Body of pancreas (tissue), 4 donors: ENCODE results near the gene DDR1. TPM values are rescaled to one million over a fixed set of nuclear protein-coding genes. Genes with fewer than 3 reads are reported as not detected.
A peak's percentile ranks its signal among the peaks of the same experiment; 100 is the strongest.

Experiments used
- ATAC-seq: fragments of 150-250 bp; one replicate; pipeline ENCODE4 v1.9.1; 2016
- DNase-seq, 4 donors: peaks; one replicate each; pipeline ENCODE4 v3.0.0-alpha.2; 2019
- H3K27ac ChIP-seq, 4 donors: fragments of 200-600 bp; sonication (generic); 1 replicate in 3 of 4; 2 replicates in 1 of 4; pipeline versions ENCODE4 v1.5.1 to v1.6.1; 2016 to 2019; ENCODE audit warnings: mild to moderate bottlenecking in 1 of 4, mixed read lengths in 1 of 4, moderate library complexity in 1 of 4
- H3K27me3 ChIP-seq, 2 donors: fragments of 200-600 bp; sonication (generic); one replicate each; pipeline ENCODE4 v1.6.0; 2016; ENCODE audit warnings: mild to moderate bottlenecking in 1 of 2
- H3K36me3 ChIP-seq, 2 donors: fragments of 200-600 bp; sonication (generic); replicated peaks in 1 of 2; 2 replicates each; pipeline ENCODE4 v1.5.1; 2016; ENCODE audit warnings: low read depth in 2 of 2; ENCODE audit not compliant: insufficient read depth in 1 of 2
- H3K4me1 ChIP-seq: fragments of 200-600 bp; sonication (generic); one replicate; pipeline ENCODE4 v1.6.0; 2016
- H3K4me3 ChIP-seq, 2 donors: fragments of 200-600 bp; sonication (generic); 1 replicate in 1 of 2; 2 replicates in 1 of 2; pipeline ENCODE4 v1.5.1; 2016 to 2019
- H3K9me3 ChIP-seq, 3 donors: fragments of 200-600 bp; sonication (generic); 1 replicate in 2 of 3; 2 replicates in 1 of 3; pipeline ENCODE4 v1.5.1; 2016
- POLR2A ChIP-seq, 3 donors: fragments of 450-650 bp; IDR thresholded peaks; one replicate each; pipeline ENCODE4 v1.6.1; 2016; ENCODE audit warnings: antibody characterized with exemption in 3 of 3, mild to moderate bottlenecking in 2 of 3
- WGBS, 2 donors: methylation state at CpG; one replicate each; pipeline ENCODE4 v1.1.5; 2017; 5-methylcytosine and 5-hydroxymethylcytosine counted together
- intact Hi-C: fragments of 100-400 bp; cut with DNase I; formaldehyde crosslinking; loops from one replicate; pipeline ENCODE4 v1.15.1; 2023
- total RNA-seq, 2 donors: library from RNA; depleted of rRNA; stranded (reverse); fragments of >200 nt; gene quantifications; one replicate each; pipeline ENCODE4 v1.1.0, GENCODE V29; 2016
- TF ChIP-seq, protein P1 (sequence below), 7 experiments: fragments of 450-650 bp in 4 of 7; fragments of 200-600 bp in 3 of 7; sonication (generic) in 3 of 7; IDR thresholded peaks; one replicate each; pipeline ENCODE4 v1.5.1; 2016 to 2019; ENCODE audit warnings: antibody characterized with exemption in 7 of 7

DDR1 gene
- total RNA-seq, 2 donors from 2014 or later: 90.3 to 97.3 TPM

DNA sequence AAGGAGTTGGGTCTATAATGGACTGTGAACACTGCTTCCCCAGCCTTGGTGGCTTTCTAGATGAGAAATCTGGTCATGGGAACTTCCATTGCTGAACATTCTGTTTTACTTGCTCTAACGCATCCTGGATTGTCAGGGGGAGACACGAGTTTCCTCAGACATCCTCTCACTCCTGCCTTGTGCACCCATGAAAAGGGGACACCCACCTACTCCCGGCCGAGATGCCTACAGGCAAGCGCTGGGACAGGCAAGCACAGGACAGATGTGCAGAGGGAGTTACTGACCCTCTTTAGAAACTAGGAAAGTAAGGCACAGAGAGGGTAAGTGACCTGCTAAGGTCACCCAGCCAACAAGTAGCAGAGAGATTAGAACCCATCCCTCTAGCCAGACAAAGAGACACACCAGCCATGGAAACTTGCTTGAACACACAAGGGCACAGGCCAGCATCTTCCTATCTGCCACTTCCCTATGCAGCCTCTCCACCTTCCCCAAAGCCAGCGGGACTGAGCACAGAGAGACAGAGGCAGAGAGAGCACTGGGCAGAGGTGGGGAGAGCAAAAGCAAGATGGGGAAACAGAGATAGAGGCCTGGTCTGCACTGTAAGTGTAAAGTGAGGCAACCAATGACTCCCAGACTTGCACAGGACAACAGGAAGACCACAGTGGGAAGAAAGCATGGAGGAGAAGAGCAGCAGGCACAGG is 48.5 kb downstream of the DDR1 start:
- H3K4me3 ChIP-seq: no peak overlapping the region
- no peaks in the 10 kb centered on the region for H3K9me3 ChIP-seq
- intact Hi-C loops: no loop called here
- WGBS, 2 donors: 68 to 76% methylated on average over 6 of the region's 6 CpGs
- TF ChIP-seq POLR2A (IDR thresholded peaks at IDR 0.05): no peak
- TF ChIP-seq, protein P1, sequence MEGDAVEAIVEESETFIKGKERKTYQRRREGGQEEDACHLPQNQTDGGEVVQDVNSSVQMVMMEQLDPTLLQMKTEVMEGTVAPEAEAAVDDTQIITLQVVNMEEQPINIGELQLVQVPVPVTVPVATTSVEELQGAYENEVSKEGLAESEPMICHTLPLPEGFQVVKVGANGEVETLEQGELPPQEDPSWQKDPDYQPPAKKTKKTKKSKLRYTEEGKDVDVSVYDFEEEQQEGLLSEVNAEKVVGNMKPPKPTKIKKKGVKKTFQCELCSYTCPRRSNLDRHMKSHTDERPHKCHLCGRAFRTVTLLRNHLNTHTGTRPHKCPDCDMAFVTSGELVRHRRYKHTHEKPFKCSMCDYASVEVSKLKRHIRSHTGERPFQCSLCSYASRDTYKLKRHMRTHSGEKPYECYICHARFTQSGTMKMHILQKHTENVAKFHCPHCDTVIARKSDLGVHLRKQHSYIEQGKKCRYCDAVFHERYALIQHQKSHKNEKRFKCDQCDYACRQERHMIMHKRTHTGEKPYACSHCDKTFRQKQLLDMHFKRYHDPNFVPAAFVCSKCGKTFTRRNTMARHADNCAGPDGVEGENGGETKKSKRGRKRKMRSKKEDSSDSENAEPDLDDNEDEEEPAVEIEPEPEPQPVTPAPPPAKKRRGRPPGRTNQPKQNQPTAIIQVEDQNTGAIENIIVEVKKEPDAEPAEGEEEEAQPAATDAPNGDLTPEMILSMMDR (IDR thresholded peaks at IDR 0.05): no peak
- no peaks in the 10 kb centered on the region for H3K36me3 ChIP-seq
- DNase-seq (no peak), ATAC-seq (no peak)
- peak overlapping the region in 3 of 4 donors; percentile 37 to 78 (median 75) for H3K27ac ChIP-seq
- H3K27me3 ChIP-seq: no peaks in the 10 kb centered on the region
- H3K4me1 ChIP-seq: peaks cover 24% of the 10 kb centered on the region

DNA sequence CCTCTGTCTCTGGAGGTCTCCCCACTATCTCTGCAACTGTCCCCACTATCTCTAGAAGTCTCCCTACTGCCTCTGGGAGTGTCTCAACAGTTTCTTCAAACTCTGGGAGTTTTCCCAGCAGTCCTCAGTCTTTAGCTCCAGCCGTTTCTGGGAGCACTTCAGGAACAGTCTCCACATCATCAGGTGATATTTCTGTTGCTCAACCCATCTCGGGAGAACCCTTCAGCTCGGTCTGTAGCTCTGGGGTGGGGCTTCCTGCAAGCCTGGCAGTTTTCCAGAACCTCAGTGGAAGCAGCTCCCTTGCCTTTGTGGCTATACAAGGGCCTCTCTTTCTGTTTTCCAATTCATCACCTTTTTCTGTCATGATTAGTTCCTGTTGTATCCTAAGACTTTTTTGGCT is 50.7 kb downstream of the DDR1 start:
- H3K36me3 ChIP-seq: no peaks in the 10 kb centered on the region
- WGBS, 2 donors: 29 to 48% methylated on average over 3 of the region's 3 CpGs
- H3K27me3 ChIP-seq: no peaks in the 10 kb centered on the region
- no peak overlapping the region for H3K27ac ChIP-seq
- peaks cover 45% of the 10 kb centered on the region for H3K4me1 ChIP-seq
- no peak for DNase-seq
- ATAC-seq: no peak
- no peaks in the 10 kb centered on the region for H3K9me3 ChIP-seq
- no peak overlapping the region for H3K4me3 ChIP-seq
- TF ChIP-seq, protein P1 (IDR thresholded peaks at IDR 0.05): no peak
- no peak for TF ChIP-seq POLR2A (IDR thresholded peaks at IDR 0.05)
- intact Hi-C loops: no loop called here

DNA sequence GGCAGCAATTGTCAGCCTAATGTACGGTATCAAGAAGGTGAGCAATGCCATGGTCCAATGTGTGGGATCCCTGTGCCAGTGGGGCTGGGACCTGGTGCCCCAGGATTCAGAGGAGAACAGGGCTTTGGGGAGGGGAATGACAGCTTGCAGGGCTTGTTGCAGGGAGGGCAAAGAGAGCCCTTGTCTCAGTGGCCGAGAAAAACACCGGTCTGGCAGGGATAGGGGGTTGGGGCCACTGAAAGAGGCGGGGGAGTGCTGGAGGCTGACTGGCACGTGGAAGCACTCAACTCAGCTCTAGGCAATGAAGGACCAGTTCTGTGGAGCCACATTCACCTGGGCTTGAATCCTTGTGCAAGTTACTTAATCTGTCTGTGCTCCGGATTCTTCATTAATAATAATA is 52.9 kb downstream of the DDR1 start:
- no peaks in the 10 kb centered on the region for H3K9me3 ChIP-seq
- no peak for ATAC-seq
- H3K4me1 ChIP-seq: peaks cover 39% of the 10 kb centered on the region
- TF ChIP-seq POLR2A (IDR thresholded peaks at IDR 0.05): no peak
- TF ChIP-seq, protein P1 (IDR thresholded peaks at IDR 0.05): no peak
- H3K36me3 ChIP-seq: no peaks in the 10 kb centered on the region
- DNase-seq: no peak
- H3K27me3 ChIP-seq: no peaks in the 10 kb centered on the region
- WGBS, 2 donors: 62 to 71% methylated on average over 6 of the region's 6 CpGs
- intact Hi-C loops: no loop called here
- H3K27ac ChIP-seq: no peak overlapping the region
- no peak overlapping the region for H3K4me3 ChIP-seq

DNA sequence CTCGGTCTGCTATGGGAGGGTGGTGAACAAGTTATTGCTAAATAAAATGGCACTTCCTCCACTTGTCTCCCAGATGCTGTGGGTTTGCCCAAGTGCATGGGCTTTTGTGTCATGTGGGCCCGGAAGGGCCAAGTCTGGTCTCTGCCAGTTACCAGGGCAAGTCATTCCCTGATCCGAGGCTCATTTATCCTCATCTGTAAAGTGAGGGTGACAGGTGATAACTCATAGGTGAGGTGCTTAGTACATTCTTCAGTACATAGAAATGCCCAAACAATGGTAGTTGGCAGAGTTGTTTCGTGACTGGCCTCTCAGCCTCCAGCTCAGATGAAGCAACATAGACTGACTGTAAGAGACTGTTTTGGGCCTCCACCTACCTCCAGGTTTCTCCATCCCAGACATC is 54.4 kb downstream of the DDR1 start:
- no peak overlapping the region for H3K4me3 ChIP-seq
- no peaks in the 10 kb centered on the region for H3K27me3 ChIP-seq
- H3K4me1 ChIP-seq: peaks cover 39% of the 10 kb centered on the region
- no peaks in the 10 kb centered on the region for H3K9me3 ChIP-seq
- H3K36me3 ChIP-seq: no peaks in the 10 kb centered on the region
- intact Hi-C loops: no loop called here
- peak; percentile 43 for ATAC-seq
- no peak for TF ChIP-seq POLR2A (IDR thresholded peaks at IDR 0.05)
- TF ChIP-seq, protein P1 (IDR thresholded peaks at IDR 0.05): no peak
- WGBS, 2 donors: 42 to 50% methylated on average over 2 to 4 of the region's 4 CpGs
- no peak for DNase-seq
- H3K27ac ChIP-seq: peak overlapping the region in 2 of 4 donors; percentile 48 to 56

DNA sequence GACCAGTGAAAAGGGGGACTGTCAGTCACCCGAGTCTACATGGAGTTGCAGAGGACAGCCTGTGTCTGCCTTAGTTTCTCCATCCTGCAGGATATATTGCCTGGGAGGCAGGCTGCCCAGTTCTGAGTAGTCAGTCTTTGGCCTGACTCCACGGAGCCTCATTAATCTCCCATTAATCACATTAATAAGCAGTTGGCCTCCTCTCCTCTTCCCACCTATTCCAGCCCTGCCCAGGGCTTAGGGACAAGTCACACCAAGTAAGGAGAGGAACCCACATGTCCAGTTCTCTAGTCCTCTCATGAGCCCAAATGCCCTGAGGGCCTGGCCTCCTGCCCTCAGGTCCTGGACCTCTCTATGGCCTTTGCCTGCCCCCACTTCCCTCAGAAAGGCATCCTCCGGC is 55.2 kb downstream of the DDR1 start:
- Histone ChIP-seq H3K9me3 (no peaks in the 10 kb centered on the region), H3K27me3 (no peaks in the 10 kb centered on the region), H3K4me1 (peaks cover 39% of the 10 kb centered on the region), H3K4me3 (no peak overlapping the region), H3K36me3 (no peaks in the 10 kb centered on the region), H3K27ac (peak overlapping the region in 1 of 4 donors; percentile 56)
- no peak for TF ChIP-seq POLR2A (IDR thresholded peaks at IDR 0.05)
- TF ChIP-seq, protein P1 (IDR thresholded peaks at IDR 0.05): no peak
- intact Hi-C loops: no loop called here
- ATAC-seq (peak; percentile 60), DNase-seq (peak; percentile 41 to 72 (median 54))
- WGBS, 2 donors: 30 to 31% methylated on average over 3 of the region's 3 CpGs
